Esophagus muscularis mucosa (tissue), 2 donors: Measurements from ENCODE around the gene VCPKMT.

Experiments used
- POLR2A ChIP-seq: fragments of 450-650 bp; IDR thresholded peaks from one replicate; pipeline ENCODE4 v1.6.1; 2017; ENCODE audit warnings: antibody characterized with exemption, moderate library complexity, mild to moderate bottlenecking, low read depth
- POLR2AphosphoS5 ChIP-seq, 2 donors: sonication (generic); formaldehyde crosslinking; IDR thresholded peaks; one replicate each; pipeline ENCODE4 v1.6.1; 2017; ENCODE audit warnings: antibody characterized with exemption in 2 of 2

DNA sequence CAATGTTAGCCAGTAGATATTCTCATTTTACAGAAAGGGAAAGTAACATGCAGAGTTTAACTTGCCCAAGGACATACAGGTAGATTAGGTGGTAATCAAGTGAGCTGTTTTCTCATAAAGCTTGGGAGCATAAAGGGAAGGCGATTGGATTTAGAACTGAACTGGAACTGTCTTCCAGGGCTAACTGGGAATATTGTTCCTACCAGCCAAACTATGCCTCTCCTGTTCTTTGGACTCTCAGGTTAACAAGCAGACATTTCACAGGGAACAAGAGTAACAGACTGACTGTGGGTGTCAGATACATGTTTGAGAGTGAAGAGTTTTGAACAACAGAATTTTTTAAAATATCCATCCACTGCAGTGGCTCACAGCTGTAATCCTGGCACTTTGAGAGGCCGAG is 15.6 kb downstream of the VCPKMT start:
- TF ChIP-seq POLR2A: no peak
- no peak for TF ChIP-seq POLR2AphosphoS5 (IDR thresholded peaks at IDR 0.05)
